NCI-H146 (cell line): ENCODE measurements around the gene SYPL2.

Experiments
- DNase-seq: peaks from one replicate; lab custom pipeline; 2025; lab: John Stamatoyannopoulos, UW

SYPL2 gene

GRCh38 chr1:109517337-109517736 lies 51.0 kb downstream of the SYPL2 start:
- DNase-seq = no peak

GRCh38 chr1:109521002-109521951 lies 54.9 kb downstream of the SYPL2 start:
- no peak for DNase-seq

- no peak for DNase-seq
Observed at GRCh38 chr1:109522026-109522425, 55.7 kb downstream of the SYPL2 start.

- DNase-seq = no peak
Observed at GRCh38 chr1:109523706-109524105, 57.4 kb downstream of the SYPL2 start.

- DNase-seq = no peak
Observed at GRCh38 chr1:109527098-109527811, 60.9 kb downstream of the SYPL2 start.

GRCh38 chr1:109527846-109528695 lies 61.7 kb downstream of the SYPL2 start:
- DNase-seq = no peak

- no peak for DNase-seq
Observed at GRCh38 chr1:109528712-109529111, 62.4 kb downstream of the SYPL2 start.

- DNase-seq = no peak
Observed at GRCh38 chr1:109529881-109530456, 63.6 kb downstream of the SYPL2 start.

- DNase-seq = peak; percentile 19
Observed at GRCh38 chr1:109530457-109531087, 64.2 kb downstream of the SYPL2 start.

- no peak for DNase-seq
Observed at GRCh38 chr1:109531380-109531779, 65.0 kb downstream of the SYPL2 start.
